HAP-1 (cell line): ENCODE data around the gene SLFN5.
"Not testable (repeated sequence)": the region's sequence is repeated elsewhere in the genome, so short reads cannot be mapped to it uniquely, and the experiment has no call there.

ENCODE experiments used
- DNase-seq, 2 experiments: peaks; one replicate each; pipeline ENCODE4 v3.0.0-alpha.2; 2016 to 2020; ENCODE audit warnings: low spot score in 2 of 2
- H3K27me3 ChIP-seq: fragments of 250-450 bp; sonication (Bioruptor Pico); 2 replicates; pipeline ENCODE4 v1.5.1; 2020; ENCODE audit warnings: low read depth, mild to moderate bottlenecking, moderate library complexity
- H3K36me3 ChIP-seq: fragments of 250-450 bp; sonication (Bioruptor Pico); replicated peaks from 2 replicates; pipeline ENCODE4 v1.5.1; 2020; ENCODE audit warnings: mild to moderate bottlenecking
- H3K4me1 ChIP-seq: fragments of 250-450 bp; sonication (Bioruptor Pico); 2 replicates; pipeline ENCODE4 v1.5.1; 2020; ENCODE audit warnings: mild to moderate bottlenecking
- H3K4me3 ChIP-seq: fragments of 250-450 bp; sonication (Bioruptor Pico); 2 replicates; pipeline ENCODE4 v1.5.1; 2020; ENCODE audit warnings: mild to moderate bottlenecking, moderate library complexity
- H3K9me3 ChIP-seq: fragments of 250-450 bp; sonication (Bioruptor Pico); 2 replicates; pipeline ENCODE4 v1.5.1; 2020; ENCODE audit warnings: mild to moderate bottlenecking, moderate library complexity
- in situ Hi-C: fragments of 300-500 bp; cut with MboI; formaldehyde crosslinking; loops from 3 replicates; pipeline ENCODE4 v1.14.3; 2020; ENCODE audit warnings: low sequenced_read_pairs, inconsistent platforms, mixed read lengths

SLFN5 gene

GRCh38 chr17:35242805-35243560 is at the start of gene SLFN5:
TSS of gene SLFN5 (plus strand) at chr17:35243072. CDS start at chr17:35258691, 15,619 bp downstream.
- Histone ChIP-seq H3K36me3 (no peaks in the 10 kb centered on the region), H3K27me3 (no peaks in the 10 kb centered on the region), H3K4me3 (peak within 1 kb of the TSS; percentile 52), H3K4me1 (peaks cover 13% of the 10 kb centered on the region), H3K9me3 (no peaks in the 10 kb centered on the region)
- peak; percentile 71 to 93 for DNase-seq
- in situ Hi-C loops: loop anchor here (5.0 kb wide), 1 partner anchor 101 kb away; the partner anchor contains the start of gene NLE1

DNA sequence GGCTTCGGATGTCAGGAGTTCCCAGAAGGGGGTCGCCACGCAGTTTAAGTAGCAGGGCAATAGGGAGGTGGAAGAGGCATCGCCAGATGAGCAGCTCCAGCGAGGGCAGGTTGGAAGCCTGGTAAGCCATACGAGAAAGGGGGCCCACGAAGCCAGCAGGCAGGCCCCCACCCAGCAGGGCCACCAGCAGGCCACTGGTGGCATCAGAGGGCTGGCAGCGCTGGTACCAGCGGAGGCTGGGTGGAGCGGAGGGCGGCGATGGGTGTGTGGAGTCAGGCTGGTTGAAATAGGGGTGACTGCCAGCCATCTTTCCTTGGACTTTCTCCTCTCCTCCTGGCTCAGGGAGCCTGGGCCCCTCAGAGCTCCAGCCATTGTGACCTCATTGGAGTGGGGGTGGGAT is 48.9 kb upstream of the SLFN5 start, which contains the start of gene SLC35G3:
TSS of gene SLC35G3 (minus strand) at position 393 of the 400 bp plus-strand sequence. CDS start at position 307, 86 bp downstream.
- H3K4me1 ChIP-seq, H3K27me3 ChIP-seq, H3K4me3 ChIP-seq, DNase-seq, in situ Hi-C loops, H3K36me3 ChIP-seq, H3K9me3 ChIP-seq: not testable (repeated sequence)

DNA sequence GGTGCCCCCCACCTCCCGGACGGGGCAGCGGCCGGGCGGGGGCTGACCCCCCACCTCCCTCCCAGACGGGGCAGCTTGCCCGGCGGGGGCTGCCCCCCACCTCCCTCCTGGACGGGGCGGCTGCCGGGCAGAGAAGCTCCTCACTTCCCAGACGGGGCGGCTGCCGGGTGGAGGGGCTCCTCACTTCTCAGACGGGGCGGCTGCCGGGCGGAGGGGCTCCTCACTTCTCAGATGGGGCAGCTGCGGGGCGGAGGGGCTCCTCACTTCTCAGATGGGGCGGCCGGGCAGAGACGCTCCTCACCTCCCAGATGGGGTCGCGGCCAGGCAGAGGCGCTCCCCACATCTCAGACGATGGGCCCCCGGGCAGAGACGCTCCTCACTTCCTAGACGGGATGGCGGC is 47.8 kb upstream of the SLFN5 start:
- in situ Hi-C loops, DNase-seq, H3K4me1 ChIP-seq, H3K27me3 ChIP-seq, H3K36me3 ChIP-seq, H3K9me3 ChIP-seq, H3K4me3 ChIP-seq: not testable (repeated sequence)

GRCh38 chr17:35202582-35202981 is 40.3 kb upstream of the SLFN5 start:
- H3K9me3 ChIP-seq, H3K4me1 ChIP-seq, DNase-seq, in situ Hi-C loops, H3K27me3 ChIP-seq, H3K4me3 ChIP-seq, H3K36me3 ChIP-seq: not testable (repeated sequence)

GRCh38 chr17:35210741-35211140 is 32.1 kb upstream of the SLFN5 start:
- Histone ChIP-seq H3K4me3 (no peak overlapping the region), H3K36me3 (no peaks in the 10 kb centered on the region), H3K27me3 (peaks cover 23% of the 10 kb centered on the region), H3K4me1 (no peaks in the 10 kb centered on the region), H3K9me3 (no peaks in the 10 kb centered on the region)
- no peak for DNase-seq
- in situ Hi-C loops: no loop called here

- in situ Hi-C loops: no loop called here
- H3K27me3 ChIP-seq: peaks cover 25% of the 10 kb centered on the region
- no peak overlapping the region for H3K4me3 ChIP-seq
- no peaks in the 10 kb centered on the region for H3K9me3 ChIP-seq
- DNase-seq: no peak
- no peaks in the 10 kb centered on the region for H3K36me3 ChIP-seq
- H3K4me1 ChIP-seq: no peaks in the 10 kb centered on the region
Observed at GRCh38 chr17:35212668-35213067, 30.2 kb upstream of the SLFN5 start.

- H3K4me1 ChIP-seq: no peaks in the 10 kb centered on the region
- no peak for DNase-seq
- in situ Hi-C loops: no loop called here
- H3K9me3 ChIP-seq: no peaks in the 10 kb centered on the region
- no peaks in the 10 kb centered on the region for H3K36me3 ChIP-seq
- H3K4me3 ChIP-seq: no peak overlapping the region
- peaks cover 24% of the 10 kb centered on the region for H3K27me3 ChIP-seq
Observed at GRCh38 chr17:35213412-35213940, 29.4 kb upstream of the SLFN5 start.

DNA sequence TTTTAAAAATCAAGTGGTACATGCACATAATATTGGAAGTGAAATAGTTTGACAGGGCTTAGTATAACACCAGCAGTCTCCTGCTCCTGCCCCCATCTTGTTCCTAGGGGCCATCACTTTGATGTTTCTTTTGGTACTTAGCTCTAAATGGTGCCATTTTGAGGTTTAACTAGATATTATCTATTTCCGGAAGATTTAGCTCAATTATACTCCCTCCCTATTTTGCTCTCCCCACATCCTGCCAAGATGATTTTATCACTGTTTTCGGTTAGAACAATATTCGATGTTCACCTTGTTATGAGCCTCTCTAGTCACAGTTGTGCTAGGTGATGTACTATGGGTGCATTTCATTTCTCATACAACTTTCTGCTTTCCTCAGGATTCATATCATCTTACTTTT is 28.7 kb upstream of the SLFN5 start:
- Histone ChIP-seq H3K4me1 (no peaks in the 10 kb centered on the region), H3K36me3 (no peaks in the 10 kb centered on the region)
- in situ Hi-C loops: no loop called here

GRCh38 chr17:35214631-35215273 is 28.1 kb upstream of the SLFN5 start:
- in situ Hi-C loops: no loop called here
- H3K4me1 ChIP-seq: no peaks in the 10 kb centered on the region
- no peak overlapping the region for H3K4me3 ChIP-seq
- H3K27me3 ChIP-seq: peaks cover 24% of the 10 kb centered on the region
- H3K9me3 ChIP-seq: no peaks in the 10 kb centered on the region
- DNase-seq: no peak
- no peaks in the 10 kb centered on the region for H3K36me3 ChIP-seq

More for the DNA sequence above, 28.7 kb upstream of the SLFN5 start:
- DNase-seq: no peak
- Histone ChIP-seq H3K4me3 (no peak overlapping the region), H3K9me3 (no peaks in the 10 kb centered on the region), H3K27me3 (peaks cover 24% of the 10 kb centered on the region)

- no peak for DNase-seq
Observed at GRCh38 chr17:35217107-35217506, 25.8 kb upstream of the SLFN5 start.

DNA sequence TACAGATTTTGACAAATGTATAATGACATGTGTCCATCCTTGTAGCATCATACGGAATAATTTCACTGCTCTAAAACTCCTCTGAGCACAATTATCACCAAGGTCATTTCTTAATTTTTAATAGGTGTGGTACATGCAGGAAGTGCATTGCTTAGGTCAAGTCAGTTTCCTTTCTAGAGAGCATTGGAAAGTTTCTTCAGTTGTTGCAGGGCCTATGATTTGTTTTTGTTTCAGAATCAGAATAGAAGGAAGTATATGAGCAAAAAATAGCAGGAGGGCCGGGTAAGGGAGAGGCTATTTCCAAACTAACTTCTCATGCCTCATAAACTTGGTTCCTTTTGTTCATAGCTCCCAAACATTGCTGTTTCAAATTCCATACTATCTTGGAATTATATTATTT is 24.0 kb upstream of the SLFN5 start:
- in situ Hi-C loops: no loop called here
- no peaks in the 10 kb centered on the region for H3K36me3 ChIP-seq
- H3K27me3 ChIP-seq: peaks cover 14% of the 10 kb centered on the region
- H3K4me3 ChIP-seq: no peak overlapping the region
- DNase-seq: no peak
- H3K4me1 ChIP-seq: no peaks in the 10 kb centered on the region
- no peaks in the 10 kb centered on the region for H3K9me3 ChIP-seq

More at GRCh38 chr17:35217107-35217506, 25.8 kb upstream of the SLFN5 start:
- H3K36me3 ChIP-seq: no peaks in the 10 kb centered on the region
- H3K27me3 ChIP-seq: peaks cover 24% of the 10 kb centered on the region
- H3K9me3 ChIP-seq: no peaks in the 10 kb centered on the region
- in situ Hi-C loops: no loop called here
- no peak overlapping the region for H3K4me3 ChIP-seq
- no peaks in the 10 kb centered on the region for H3K4me1 ChIP-seq

GRCh38 chr17:35222452-35222851 is 20.4 kb upstream of the SLFN5 start:
- Histone ChIP-seq H3K27me3 (no peaks in the 10 kb centered on the region), H3K36me3 (no peaks in the 10 kb centered on the region), H3K9me3 (no peaks in the 10 kb centered on the region), H3K4me1 (no peaks in the 10 kb centered on the region), H3K4me3 (no peak overlapping the region)
- DNase-seq: no peak
- in situ Hi-C loops: no loop called here

DNA sequence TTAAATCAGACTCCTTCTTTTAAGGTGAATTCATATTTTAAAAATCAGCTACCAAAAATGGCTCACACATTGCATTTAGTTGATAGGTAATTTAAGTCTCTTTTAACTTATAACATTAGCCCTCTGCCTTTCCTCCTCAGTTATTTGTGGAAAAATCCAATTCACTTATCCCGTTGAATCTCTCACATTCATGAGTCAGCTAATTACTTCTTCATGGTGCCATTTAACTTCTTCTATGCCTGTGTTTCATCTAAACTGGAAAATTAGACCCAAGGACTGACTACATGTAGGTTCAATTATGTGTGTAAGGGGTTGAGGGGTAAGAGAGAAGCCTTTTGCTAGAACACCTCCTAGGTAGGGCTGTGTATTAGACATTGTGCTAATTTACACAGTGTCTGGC is 18.4 kb upstream of the SLFN5 start:
- Histone ChIP-seq H3K27me3 (peaks cover 5% of the 10 kb centered on the region), H3K4me1 (no peaks in the 10 kb centered on the region), H3K4me3 (no peak overlapping the region), H3K9me3 (no peaks in the 10 kb centered on the region), H3K36me3 (no peaks in the 10 kb centered on the region)
- no peak for DNase-seq
- in situ Hi-C loops: no loop called here

DNA sequence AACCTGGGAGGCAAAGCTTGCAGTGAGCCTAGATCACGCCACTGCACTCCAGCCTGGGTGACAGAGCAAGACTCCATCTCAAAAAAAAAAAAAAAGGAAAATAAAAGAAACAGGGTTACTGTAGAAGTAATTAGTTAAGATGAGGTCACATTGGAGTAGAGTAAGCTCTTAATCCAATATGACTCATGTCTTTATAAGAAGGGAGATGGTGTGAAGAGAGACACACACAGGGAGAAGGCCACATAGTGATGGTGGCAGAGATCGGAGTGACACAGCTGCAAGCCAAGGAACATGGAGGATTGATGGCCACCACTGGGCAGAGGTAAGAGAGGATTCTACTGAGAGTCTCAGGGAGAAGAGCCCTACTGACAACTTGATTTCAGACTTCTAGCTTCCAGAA is 15.3 kb upstream of the SLFN5 start:
- H3K4me1 ChIP-seq: no peaks in the 10 kb centered on the region
- in situ Hi-C loops: no loop called here
- H3K36me3 ChIP-seq: no peaks in the 10 kb centered on the region
- no peak for DNase-seq
- no peak overlapping the region for H3K4me3 ChIP-seq
- H3K9me3 ChIP-seq: no peaks in the 10 kb centered on the region
- peaks cover 11% of the 10 kb centered on the region for H3K27me3 ChIP-seq
